Adrenal gland (tissue), 12 donors: ENCODE data around the gene TAGLN2. TPM values are rescaled to one million over a fixed set of nuclear protein-coding genes. Genes with fewer than 3 reads are reported as not detected.

Source experiments
- DNase-seq, 7 donors: peaks; one replicate each; pipeline ENCODE4 v3.0.0-alpha.2; 2019 to 2020
- H3K27ac ChIP-seq, 5 donors: fragments of 200-600 bp; sonication (generic) in 4 of 5; 1 replicate in 3 of 5; 2 replicates in 2 of 5; pipeline versions ENCODE4 v1.5.1 to v1.8.0; 2016 to 2020; ENCODE audit warnings: mild to moderate bottlenecking in 1 of 5
- H3K27me3 ChIP-seq: fragments of 200-600 bp; 2 replicates; pipeline ENCODE4 v1.8.0; 2021
- H3K36me3 ChIP-seq, 2 donors: fragments of 200-600 bp; replicated peaks in 1 of 2; 1 replicate in 1 of 2; 2 replicates in 1 of 2; pipeline versions ENCODE4 v1.5.1 to v1.8.0; 2018 to 2022
- H3K4me1 ChIP-seq, 2 donors: fragments of 200-600 bp; replicated peaks in 1 of 2; 1 replicate in 1 of 2; 2 replicates in 1 of 2; pipeline versions ENCODE4 v1.5.1 to v1.8.0; 2018 to 2021
- H3K4me3 ChIP-seq, 4 donors: fragments of 200-600 bp; sonication (generic) in 3 of 4; one replicate each; pipeline ENCODE4 v1.5.1; 2016 to 2018
- H3K9me3 ChIP-seq, 3 donors: fragments of 200-600 bp; sonication (generic) in 1 of 3; replicated peaks in 1 of 3; 1 replicate in 2 of 3; 2 replicates in 1 of 3; pipeline versions ENCODE4 v1.5.1 to v1.8.0; 2016 to 2021
- POLR2A ChIP-seq, 2 donors: fragments of 450-650 bp; IDR thresholded peaks; one replicate each; pipeline ENCODE4 v1.6.1; 2017; ENCODE audit warnings: antibody characterized with exemption in 2 of 2, mild to moderate bottlenecking in 2 of 2, moderate library complexity in 1 of 2
- WGBS, 4 donors: extraction: QIAGEN DNeasy Blood & Tissue Kit in 2 of 4; methylation state at CpG; one replicate each; pipeline versions ENCODE4 v1.1.5 to v1.1.7; 2013 to 2017; 5-methylcytosine and 5-hydroxymethylcytosine counted together
- intact Hi-C, 2 donors: fragments of 100-400 bp; cut with DNase I; formaldehyde crosslinking; loops; one replicate each; pipeline versions ENCODE4 v1.14.1 to v1.15.0; 2022 to 2023
- polyA plus RNA-seq, 3 donors: library from polyadenylated mRNA; stranded (reverse); fragments of 200-250 nt in 2 of 3; fragments of 350-450 nt in 1 of 3; fragmentation: Illumina TruSeq in 1 of 3; extraction: RNeasy Lipid Tissue Mini Kit (QIAGEN cat#74804) in 1 of 3; gene quantifications; one replicate each; pipeline ENCODE4 v1.2.3, GENCODE V29; 2013 to 2014
- total RNA-seq, 9 donors: library from RNA; depleted of rRNA in 4 of 9; stranded (reverse); fragments of >200 nt in 4 of 9; fragments of 120-200 nt in 1 of 9; fragmentation: NEBNext Ultra II Directional in 1 of 9; extraction: Animal tissue kit (Norgen Biotek cat#: 25700) in 1 of 9; gene quantifications; one replicate each; pipeline versions ENCODE4 v1.1.0 to v1.2.4, GENCODE V29; 2013 to 2023
- TF ChIP-seq, protein P1 (sequence below), 6 experiments: fragments of 450-650 bp in 4 of 6; fragments of 200-600 bp in 2 of 6; sonication (generic) in 1 of 6; IDR thresholded peaks; 1 replicate in 5 of 6; 2 replicates in 1 of 6; pipeline versions ENCODE4 v1.5.1 to v1.8.0; 2016 to 2021; ENCODE audit warnings: antibody characterized with exemption in 6 of 6, mild to moderate bottlenecking in 2 of 6, moderate library complexity in 1 of 6
- donor health status: healthy with polysubstance abuse.
- donor health status: Bipolar disorder and iron deficiency.
- donor health status: DM: yes; HTN: yes; CAD: no.
- donor health status: DM: no; HTN: no; CAD: no.
- donor health status: DM: no; HTN: no; CAD: no.
- donor health status: DM: yes; HTN: yes; CAD: no.

Gene TAGLN2
- total and polyA plus RNA-seq, 12 donors = 42.3 to 215 (median 143) TPM

GRCh38 chr1:159925719-159926078 lies 392 bp upstream of the TAGLN2 start:
- Histone ChIP-seq H3K4me3 (peak overlapping the region; percentile 46 to 64 (median 59)), H3K27ac (peak overlapping the region in 3 of 5 donors; percentile 82 to 93 (median 92)), H3K36me3 (no peaks in the 10 kb centered on the region), H3K27me3 (no peaks in the 10 kb centered on the region), H3K4me1 (peaks cover 4 to 41% of the 10 kb centered on the region in 2 donors), H3K9me3 (no peaks in the 10 kb centered on the region)
- intact Hi-C loops = no loop called here
- WGBS, 4 donors = 9 to 25% (median 13%) methylated on average over 5 to 7 of the region's 7 CpGs
- peak in 5 of 7 donors; percentile 43 to 66 (median 60) for DNase-seq
- TF ChIP-seq POLR2A (IDR thresholded peaks at IDR 0.05) = no peak
- TF ChIP-seq, protein P1, sequence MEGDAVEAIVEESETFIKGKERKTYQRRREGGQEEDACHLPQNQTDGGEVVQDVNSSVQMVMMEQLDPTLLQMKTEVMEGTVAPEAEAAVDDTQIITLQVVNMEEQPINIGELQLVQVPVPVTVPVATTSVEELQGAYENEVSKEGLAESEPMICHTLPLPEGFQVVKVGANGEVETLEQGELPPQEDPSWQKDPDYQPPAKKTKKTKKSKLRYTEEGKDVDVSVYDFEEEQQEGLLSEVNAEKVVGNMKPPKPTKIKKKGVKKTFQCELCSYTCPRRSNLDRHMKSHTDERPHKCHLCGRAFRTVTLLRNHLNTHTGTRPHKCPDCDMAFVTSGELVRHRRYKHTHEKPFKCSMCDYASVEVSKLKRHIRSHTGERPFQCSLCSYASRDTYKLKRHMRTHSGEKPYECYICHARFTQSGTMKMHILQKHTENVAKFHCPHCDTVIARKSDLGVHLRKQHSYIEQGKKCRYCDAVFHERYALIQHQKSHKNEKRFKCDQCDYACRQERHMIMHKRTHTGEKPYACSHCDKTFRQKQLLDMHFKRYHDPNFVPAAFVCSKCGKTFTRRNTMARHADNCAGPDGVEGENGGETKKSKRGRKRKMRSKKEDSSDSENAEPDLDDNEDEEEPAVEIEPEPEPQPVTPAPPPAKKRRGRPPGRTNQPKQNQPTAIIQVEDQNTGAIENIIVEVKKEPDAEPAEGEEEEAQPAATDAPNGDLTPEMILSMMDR (IDR thresholded peaks at IDR 0.05) = no peak

DNA sequence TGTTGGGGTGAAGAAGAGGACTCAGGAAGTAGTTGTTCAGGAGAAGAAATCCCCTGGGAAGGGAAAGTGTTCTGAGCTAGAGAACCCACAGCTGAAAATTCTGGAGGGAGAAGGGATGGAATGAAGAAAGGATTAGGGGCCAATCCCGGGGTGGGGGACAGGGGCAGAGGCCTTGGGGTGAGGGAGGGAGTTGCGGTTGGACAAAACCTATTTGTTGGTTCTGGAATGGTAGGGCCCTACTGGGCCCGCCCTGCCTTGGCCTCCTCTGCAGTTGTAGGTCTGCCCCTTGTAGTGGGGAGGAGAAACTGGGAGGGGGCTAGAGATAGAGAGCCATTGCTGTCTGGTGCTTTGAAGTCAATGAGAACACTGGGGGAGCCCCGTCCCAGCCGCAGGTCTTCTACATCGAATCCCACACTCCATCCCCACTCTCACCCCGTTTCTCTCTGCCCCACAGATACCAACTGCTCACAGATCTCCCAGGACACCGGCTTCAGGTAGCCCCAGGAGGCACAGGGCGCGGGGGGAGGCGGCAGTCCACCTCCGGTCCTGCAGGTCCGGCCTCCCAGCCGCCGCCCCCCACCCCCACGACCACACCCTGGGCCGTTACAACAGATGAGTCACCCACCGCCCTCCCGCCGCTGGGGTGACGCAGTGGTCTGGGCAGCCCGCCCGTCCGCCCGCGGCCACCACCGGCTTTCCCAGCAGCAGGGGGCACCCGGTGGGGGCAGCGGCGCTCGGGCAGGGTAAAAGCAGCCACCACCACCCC lies 1.1 kb downstream of the TAGLN2 start:
- intact Hi-C loops = no loop called here
- peaks cover 4 to 41% of the 10 kb centered on the region in 2 donors for H3K4me1 ChIP-seq
- no peaks in the 10 kb centered on the region for H3K9me3 ChIP-seq
- H3K4me3 ChIP-seq = peak overlapping the region; percentile 46 to 64 (median 59)
- no peaks in the 10 kb centered on the region for H3K27me3 ChIP-seq
- H3K36me3 ChIP-seq = peaks cover 0 to 13% of the 10 kb centered on the region in 2 donors
- peak overlapping the region; percentile 35 to 93 (median 82) for H3K27ac ChIP-seq
- DNase-seq = peak; percentile 81 to 91 (median 88)
- WGBS, 4 donors = 12 to 33% (median 15%) methylated on average over 8 to 31 of the region's 31 CpGs
- TF ChIP-seq, protein P1 (IDR thresholded peaks at IDR 0.05) = no peak
- no peak for TF ChIP-seq POLR2A (IDR thresholded peaks at IDR 0.05)

GRCh38 chr1:159923203-159924024 lies 1.9 kb downstream of the TAGLN2 start:
- H3K36me3 ChIP-seq = peaks cover 0 to 21% of the 10 kb centered on the region in 2 donors
- TF ChIP-seq, protein P1 (IDR thresholded peaks at IDR 0.05) = no peak
- peak; percentile 27 to 28 for TF ChIP-seq POLR2A (IDR thresholded peaks at IDR 0.05)
- intact Hi-C loops = no loop called here
- peaks cover 4 to 41% of the 10 kb centered on the region in 2 donors for H3K4me1 ChIP-seq
- H3K9me3 ChIP-seq = no peaks in the 10 kb centered on the region
- peak overlapping the region in 4 of 5 donors; percentile 72 to 93 (median 87) for H3K27ac ChIP-seq
- peak overlapping the region in 1 of 4 donors; percentile 64 for H3K4me3 ChIP-seq
- H3K27me3 ChIP-seq = no peaks in the 10 kb centered on the region
- peak; percentile 53 to 89 (median 66) for DNase-seq
- WGBS, 4 donors = 43 to 57% (median 49%) methylated on average over 20 of the region's 20 CpGs
